ENCODE data around the gene DIS3L2.

Gene DIS3L2

GRCh38 chr2:232229911-232230310, 268.4 kb downstream of the DIS3L2 start:
- TF ChIP-seq CTCF (IDR thresholded peaks at IDR 0.05; ENCODE audit: low read depth, low read length), result no peak
- H3K4me3 ChIP-seq (ENCODE audit: low read depth, low read length), result no peak overlapping the region

GRCh38 chr2:232230560-232230959, 269.0 kb downstream of the DIS3L2 start:
- 0 out of 2 replicates have a peak, but pooled peaks have one; percentile 14 for TF ChIP-seq CTCF (IDR thresholded peaks at IDR 0.05; ENCODE audit: low read depth, low read length)
- H3K4me3 ChIP-seq (ENCODE audit: low read depth, low read length), result no peak overlapping the region

- no peak for TF ChIP-seq CTCF (IDR thresholded peaks at IDR 0.05; ENCODE audit: low read depth, low read length)
- no peak overlapping the region for H3K4me3 ChIP-seq (ENCODE audit: low read depth, low read length)
These were observed 270.0 kb downstream of the DIS3L2 start for GRCh38 chr2:232231554-232231953.

- no peak for TF ChIP-seq CTCF (IDR thresholded peaks at IDR 0.05; ENCODE audit: low read depth, low read length)
- no peak overlapping the region for H3K4me3 ChIP-seq (ENCODE audit: low read depth, low read length)
These were observed 271.4 kb downstream of the DIS3L2 start for GRCh38 chr2:232232915-232233314.

- TF ChIP-seq CTCF (IDR thresholded peaks at IDR 0.05; ENCODE audit: low read depth, low read length), result no peak
- H3K4me3 ChIP-seq (ENCODE audit: low read depth, low read length), result no peak overlapping the region
These were observed 273.6 kb downstream of the DIS3L2 start for GRCh38 chr2:232234922-232235615.

GRCh38 chr2:232235716-232236115, 274.2 kb downstream of the DIS3L2 start:
- no peak for TF ChIP-seq CTCF (IDR thresholded peaks at IDR 0.05; ENCODE audit: low read depth, low read length)
- H3K4me3 ChIP-seq (ENCODE audit: low read depth, low read length), result no peak overlapping the region

GRCh38 chr2:232236200-232236599, 274.7 kb downstream of the DIS3L2 start:
- H3K4me3 ChIP-seq (ENCODE audit: low read depth, low read length), result no peak overlapping the region
- TF ChIP-seq CTCF (IDR thresholded peaks at IDR 0.05; ENCODE audit: low read depth, low read length), result no peak

Data from WI38 (cell line).